Measurements from ENCODE around the gene DHX30. TPM values are rescaled to one million over a fixed set of nuclear protein-coding genes. Genes with fewer than 3 reads are reported as not detected.

The DHX30 gene
- total and polyA plus RNA-seq, 9 of the 15 experiments (the other 6 are each of a cell fraction or from before 2014, with no cell fraction given) = 12.3 to 158 (median 79.0) TPM

DNA sequence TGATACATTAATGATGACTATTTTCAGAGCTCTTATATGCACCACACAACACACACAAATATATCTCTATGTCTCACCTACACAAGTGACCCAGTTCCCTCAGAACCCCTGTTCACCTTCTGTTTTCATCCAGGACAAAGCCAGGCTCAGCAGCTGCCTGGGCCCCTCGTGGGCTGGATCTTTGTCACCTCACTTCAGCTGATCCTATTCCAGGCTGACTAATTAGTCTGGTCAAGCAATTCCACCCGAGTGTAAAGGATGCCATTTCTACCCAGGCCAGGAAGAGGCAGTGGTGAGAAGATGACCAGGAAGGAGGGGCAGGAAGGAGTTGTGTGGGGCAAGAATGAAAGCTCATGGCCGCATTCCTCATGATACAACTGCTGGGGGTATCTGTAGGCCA, 62.3 kb downstream of the DHX30 start:
- no peak overlapping the region for H2AFZ ChIP-seq (ENCODE audit: low read depth, low read length)
- peaks cover 0 to under 1% of the 10 kb centered on the region in 2 experiments; a peak in 2 of 5 replicates for H3K4me1 ChIP-seq (replicated peaks in 1 of 2; ENCODE audit: control insufficient read depth in 2 of 2, insufficient read depth in 2 of 2, low read length in 2 of 2)
- ATAC-seq = peak; percentile 71
- H3K9ac ChIP-seq (ENCODE audit: insufficient read depth in 1 of 2, low read depth in 2 of 2, low read length in 2 of 2) = no peak overlapping the region
- FAIRE-seq = no peak
- no peak overlapping the region for H3K4me3 ChIP-seq
- CTCF ChIA-PET (ENCODE audit: low intra/inter-chr PET ratio) = no interaction called here
- intact Hi-C loops (cut with micrococcal nuclease) (no loop called here), in situ Hi-C loops (cut with MboI) (loop anchor here (10.0 kb wide), 1 partner anchor 290 kb away; no protein-coding TSS in a partner anchor)
- no peak overlapping the region for H3K4me2 ChIP-seq (ENCODE audit: insufficient read depth, low read length)
- H4K20me1 ChIP-seq (replicated peaks; ENCODE audit: control insufficient read depth, insufficient read depth, low read length) = no peaks in the 10 kb centered on the region
- no peaks in the 10 kb centered on the region for H3K9me3 ChIP-seq (replicated peaks; ENCODE audit: control insufficient read depth, insufficient read depth, low read depth, low read length)
- TF ChIP-seq ELF4 (CRISPR knock-in tag; IDR thresholded peaks at IDR 0.05) (no peak), ZNF717 (CRISPR knock-in tag; IDR thresholded peaks at IDR 0.05) (no peak), RBBP5 (IDR thresholded peaks at IDR 0.05; ENCODE audit: borderline replicate concordance, insufficient read depth, low read length, poor library complexity, severe bottlenecking) (no peak), ZNF311 (CRISPR knock-in tag; IDR thresholded peaks at IDR 0.05) (no peak), RAD21 (CRISPR knock-in tag; conservative IDR thresholded peaks at IDR 0.05 in 1 of 2, IDR thresholded peaks at IDR 0.05 in 1 of 2) (0 out of 4 replicates have a peak, but pooled peaks of 1 of the 2 experiments have one; percentile 16), ZSCAN32 (CRISPR knock-in tag; IDR thresholded peaks at IDR 0.05) (no peak), AFF1 (IDR thresholded peaks at IDR 0.05; ENCODE audit: low read depth in 1 of 2, partially characterized antibody in 2 of 2) (no peak), CTCF (IDR thresholded peaks at IDR 0.05 in 2 of 3, conservative IDR thresholded peaks at IDR 0.05 in 1 of 3; ENCODE audit: insufficient read depth in 2 of 3, low read depth in 1 of 3, low read length in 3 of 3) (peak in 1 of 3 experiments; percentile 34; a peak in 2 of 6 replicates), TRIM24 (IDR thresholded peaks at IDR 0.05) (no peak), TAL1 (IDR thresholded peaks at IDR 0.05) (no peak)
- H3K27ac ChIP-seq (ENCODE audit: extremely low read depth, low read depth, low read length) = no peak overlapping the region
- peaks cover 60% of the 10 kb centered on the region for H3K36me3 ChIP-seq (ENCODE audit: control insufficient read depth, insufficient read depth, low read length)
- no peaks in the 10 kb centered on the region for H3K9me1 ChIP-seq (ENCODE audit: control insufficient read depth, insufficient read depth, low read length)
- 57% methylated on average over 3 of the region's 3 CpGs for WGBS (ENCODE audit: insufficient coverage, low coverage, missing lambda C conversion rate)
- DNase-seq (ENCODE audit: extremely low read depth in 1 of 4, low spot score in 3 of 4) = no peak
- POLR2A ChIA-PET = interaction anchor here (1.4 kb wide), 1 partner anchor 9 kb away, joined by 3 read pairs; no protein-coding TSS in a partner anchor
- no TSS peak for BruUV-seq (replicated peaks)
- H3K79me2 ChIP-seq (ENCODE audit: control insufficient read depth, insufficient read depth, low read length) = no peaks in the 10 kb centered on the region
- H3K27me3 ChIP-seq (ENCODE audit: control insufficient read depth in 2 of 2, insufficient read depth in 2 of 2, low read length in 2 of 2) = no peaks in the 10 kb centered on the region
